ENCODE data around the gene AIFM2. TPM values are rescaled to one million over a fixed set of nuclear protein-coding genes. Genes with fewer than 3 reads are reported as not detected.

AIFM2 gene
- polyA plus RNA-seq, 1 of the 3 experiments (the other 2 are of a cell fraction), result 9.5 TPM

GRCh38 chr10:70130878-70131559, 1.6 kb downstream of the AIFM2 start:
- POLR2A ChIA-PET, result no interaction called here
- DNase-seq, result no peak
- H3K4me3 ChIP-seq (ENCODE audit: low read depth in 2 of 2, low read length in 1 of 2), result no peak overlapping the region
- H3K4me2 ChIP-seq, result 0 out of 2 replicates have a peak overlapping the region, but pooled peaks have one; percentile 75
- no peaks in the 10 kb centered on the region for H3K36me3 ChIP-seq (replicated peaks in 1 of 2; ENCODE audit: control insufficient read depth in 1 of 2, insufficient read depth in 2 of 2, low read length in 1 of 2)
- no peak for TF ChIP-seq RCOR1 (IDR thresholded peaks at IDR 0.05; ENCODE audit: low read length)
- TF ChIP-seq, protein P1, sequence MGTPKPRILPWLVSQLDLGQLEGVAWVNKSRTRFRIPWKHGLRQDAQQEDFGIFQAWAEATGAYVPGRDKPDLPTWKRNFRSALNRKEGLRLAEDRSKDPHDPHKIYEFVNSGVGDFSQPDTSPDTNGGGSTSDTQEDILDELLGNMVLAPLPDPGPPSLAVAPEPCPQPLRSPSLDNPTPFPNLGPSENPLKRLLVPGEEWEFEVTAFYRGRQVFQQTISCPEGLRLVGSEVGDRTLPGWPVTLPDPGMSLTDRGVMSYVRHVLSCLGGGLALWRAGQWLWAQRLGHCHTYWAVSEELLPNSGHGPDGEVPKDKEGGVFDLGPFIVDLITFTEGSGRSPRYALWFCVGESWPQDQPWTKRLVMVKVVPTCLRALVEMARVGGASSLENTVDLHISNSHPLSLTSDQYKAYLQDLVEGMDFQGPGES (IDR thresholded peaks at IDR 0.05; ENCODE audit: low read depth, low read length), result no peak
- TF ChIP-seq, protein P2, sequence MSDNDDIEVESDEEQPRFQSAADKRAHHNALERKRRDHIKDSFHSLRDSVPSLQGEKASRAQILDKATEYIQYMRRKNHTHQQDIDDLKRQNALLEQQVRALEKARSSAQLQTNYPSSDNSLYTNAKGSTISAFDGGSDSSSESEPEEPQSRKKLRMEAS (IDR thresholded peaks at IDR 0.05; ENCODE audit: low read depth), result no peak
- TF ChIP-seq, protein P3, sequence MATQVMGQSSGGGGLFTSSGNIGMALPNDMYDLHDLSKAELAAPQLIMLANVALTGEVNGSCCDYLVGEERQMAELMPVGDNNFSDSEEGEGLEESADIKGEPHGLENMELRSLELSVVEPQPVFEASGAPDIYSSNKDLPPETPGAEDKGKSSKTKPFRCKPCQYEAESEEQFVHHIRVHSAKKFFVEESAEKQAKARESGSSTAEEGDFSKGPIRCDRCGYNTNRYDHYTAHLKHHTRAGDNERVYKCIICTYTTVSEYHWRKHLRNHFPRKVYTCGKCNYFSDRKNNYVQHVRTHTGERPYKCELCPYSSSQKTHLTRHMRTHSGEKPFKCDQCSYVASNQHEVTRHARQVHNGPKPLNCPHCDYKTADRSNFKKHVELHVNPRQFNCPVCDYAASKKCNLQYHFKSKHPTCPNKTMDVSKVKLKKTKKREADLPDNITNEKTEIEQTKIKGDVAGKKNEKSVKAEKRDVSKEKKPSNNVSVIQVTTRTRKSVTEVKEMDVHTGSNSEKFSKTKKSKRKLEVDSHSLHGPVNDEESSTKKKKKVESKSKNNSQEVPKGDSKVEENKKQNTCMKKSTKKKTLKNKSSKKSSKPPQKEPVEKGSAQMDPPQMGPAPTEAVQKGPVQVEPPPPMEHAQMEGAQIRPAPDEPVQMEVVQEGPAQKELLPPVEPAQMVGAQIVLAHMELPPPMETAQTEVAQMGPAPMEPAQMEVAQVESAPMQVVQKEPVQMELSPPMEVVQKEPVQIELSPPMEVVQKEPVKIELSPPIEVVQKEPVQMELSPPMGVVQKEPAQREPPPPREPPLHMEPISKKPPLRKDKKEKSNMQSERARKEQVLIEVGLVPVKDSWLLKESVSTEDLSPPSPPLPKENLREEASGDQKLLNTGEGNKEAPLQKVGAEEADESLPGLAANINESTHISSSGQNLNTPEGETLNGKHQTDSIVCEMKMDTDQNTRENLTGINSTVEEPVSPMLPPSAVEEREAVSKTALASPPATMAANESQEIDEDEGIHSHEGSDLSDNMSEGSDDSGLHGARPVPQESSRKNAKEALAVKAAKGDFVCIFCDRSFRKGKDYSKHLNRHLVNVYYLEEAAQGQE (IDR thresholded peaks at IDR 0.05; ENCODE audit: low read depth, low read length), result no peak
- TF ChIP-seq NRF1 (IDR thresholded peaks at IDR 0.05; ENCODE audit: low read depth, low read length), result no peak
- TF ChIP-seq SMC3 (IDR thresholded peaks at IDR 0.05; ENCODE audit: low read depth, low read length), result no peak
- no peak for TF ChIP-seq POLR2AphosphoS5 (IDR thresholded peaks at IDR 0.05; ENCODE audit: low read depth, low read length)
- TF ChIP-seq EZH2phosphoT487 (IDR thresholded peaks at IDR 0.05; ENCODE audit: borderline replicate concordance, low read depth), result no peak
- TF ChIP-seq TCF12 (IDR thresholded peaks at IDR 0.05), result no peak
- no peak for TF ChIP-seq GATA2 (CRISPR knock-in tag; IDR thresholded peaks at IDR 0.05)
- 79% methylated on average over 5 of the region's 10 CpGs for WGBS (ENCODE audit: low lambda C conversion rate)
- H2AFZ ChIP-seq (ENCODE audit: low read depth), result no peak overlapping the region
- no peaks in the 10 kb centered on the region for H3K9me3 ChIP-seq
- peaks cover 5% of the 10 kb centered on the region for H3F3A ChIP-seq (replicated peaks; ENCODE audit: insufficient read depth)
- CTCF ChIA-PET, result interaction anchor here (0.9 to 5.7 kb wide), 4 partner anchors 14 to 26 kb away, joined by 3 to 62 read pairs (median 3); no protein-coding TSS in a partner anchor
- no peaks in the 10 kb centered on the region for H3K9me2 ChIP-seq
- H3K4me1 ChIP-seq (ENCODE audit: control insufficient read depth in 1 of 2, insufficient read depth in 2 of 2, low read depth in 1 of 2, low read length in 1 of 2), result peaks cover 0 to 3% of the 10 kb centered on the region in 2 experiments; a peak in 1 of 4 replicates
- no peaks in the 10 kb centered on the region for H3K27me3 ChIP-seq (ENCODE audit: insufficient read depth)
- H3K9ac ChIP-seq, result no peak overlapping the region
- no peaks in the 10 kb centered on the region for H4K20me1 ChIP-seq (ENCODE audit: insufficient read depth)
- H3K79me2 ChIP-seq (ENCODE audit: insufficient read depth), result no peaks in the 10 kb centered on the region; the same call in 1 of the 2 replicates
- H3K27ac ChIP-seq (ENCODE audit: low read depth in 2 of 2, low read length in 1 of 2), result no peak overlapping the region
